ENCODE results near the gene ROR1. TPM values are rescaled to one million over a fixed set of nuclear protein-coding genes. Genes with fewer than 3 reads are reported as not detected.

ROR1 gene
- total RNA-seq, 1 experiment from 2014 or later = 56.3 TPM

DNA sequence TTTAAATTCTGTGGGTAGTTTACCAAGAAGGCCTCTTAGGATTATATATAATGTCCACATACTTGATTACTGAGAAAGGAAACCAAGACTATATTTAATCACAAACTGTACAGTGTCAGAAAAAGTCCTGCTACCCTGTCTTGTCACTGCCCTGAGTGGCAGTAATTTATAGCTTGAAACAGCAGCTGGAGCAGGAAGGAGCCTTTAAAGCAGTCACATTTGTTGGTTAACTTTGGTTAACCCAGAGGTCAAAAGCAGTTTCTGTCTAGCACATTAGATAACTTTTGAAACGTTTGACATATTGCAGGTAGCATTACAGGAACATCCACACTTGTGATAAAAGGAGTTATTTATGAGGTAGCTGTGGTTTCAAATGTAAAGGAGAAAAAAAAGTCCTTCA, 161.7 kb downstream of the ROR1 start:
- Mint-ChIP-seq H3K27me3 (ENCODE audit: low read depth) (no peaks in the 10 kb centered on the region), H3K9me3 (no peaks in the 10 kb centered on the region), H3K36me3 (no peaks in the 10 kb centered on the region), H3K4me1 (peaks cover 7% of the 10 kb centered on the region), H3K4me3 (no peak overlapping the region), H3K27ac (no peak overlapping the region)
- ATAC-seq = no peak
- no peak for DNase-seq (ENCODE audit: low spot score)
- ChIA-PET CTCF (interaction anchor here (0.9 to 4.8 kb wide), 7 partner anchors 14 to 244 kb away, joined by 3 to 23 read pairs (median 3); no protein-coding TSS in a partner anchor), POLR2A (no interaction called here)
- no peak for TF ChIP-seq ZNF232 (CRISPR knock-in tag; IDR thresholded peaks at IDR 0.05)
- no peak for TF ChIP-seq ZNF121 (CRISPR knock-in tag; IDR thresholded peaks at IDR 0.05)
- TF ChIP-seq HMGA2 (CRISPR knock-in tag; IDR thresholded peaks at IDR 0.05) = no peak
- TF ChIP-seq, protein P1, sequence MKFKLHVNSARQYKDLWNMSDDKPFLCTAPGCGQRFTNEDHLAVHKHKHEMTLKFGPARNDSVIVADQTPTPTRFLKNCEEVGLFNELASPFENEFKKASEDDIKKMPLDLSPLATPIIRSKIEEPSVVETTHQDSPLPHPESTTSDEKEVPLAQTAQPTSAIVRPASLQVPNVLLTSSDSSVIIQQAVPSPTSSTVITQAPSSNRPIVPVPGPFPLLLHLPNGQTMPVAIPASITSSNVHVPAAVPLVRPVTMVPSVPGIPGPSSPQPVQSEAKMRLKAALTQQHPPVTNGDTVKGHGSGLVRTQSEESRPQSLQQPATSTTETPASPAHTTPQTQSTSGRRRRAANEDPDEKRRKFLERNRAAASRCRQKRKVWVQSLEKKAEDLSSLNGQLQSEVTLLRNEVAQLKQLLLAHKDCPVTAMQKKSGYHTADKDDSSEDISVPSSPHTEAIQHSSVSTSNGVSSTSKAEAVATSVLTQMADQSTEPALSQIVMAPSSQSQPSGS (CRISPR knock-in tag; IDR thresholded peaks at IDR 0.05; ENCODE audit: borderline replicate concordance, low read depth) = no peak
- TF ChIP-seq ZNF423 (CRISPR knock-in tag; IDR thresholded peaks at IDR 0.05) = no peak
- TF ChIP-seq SP1 (CRISPR knock-in tag; conservative IDR thresholded peaks at IDR 0.05) = no peak
- TF ChIP-seq, protein P2, sequence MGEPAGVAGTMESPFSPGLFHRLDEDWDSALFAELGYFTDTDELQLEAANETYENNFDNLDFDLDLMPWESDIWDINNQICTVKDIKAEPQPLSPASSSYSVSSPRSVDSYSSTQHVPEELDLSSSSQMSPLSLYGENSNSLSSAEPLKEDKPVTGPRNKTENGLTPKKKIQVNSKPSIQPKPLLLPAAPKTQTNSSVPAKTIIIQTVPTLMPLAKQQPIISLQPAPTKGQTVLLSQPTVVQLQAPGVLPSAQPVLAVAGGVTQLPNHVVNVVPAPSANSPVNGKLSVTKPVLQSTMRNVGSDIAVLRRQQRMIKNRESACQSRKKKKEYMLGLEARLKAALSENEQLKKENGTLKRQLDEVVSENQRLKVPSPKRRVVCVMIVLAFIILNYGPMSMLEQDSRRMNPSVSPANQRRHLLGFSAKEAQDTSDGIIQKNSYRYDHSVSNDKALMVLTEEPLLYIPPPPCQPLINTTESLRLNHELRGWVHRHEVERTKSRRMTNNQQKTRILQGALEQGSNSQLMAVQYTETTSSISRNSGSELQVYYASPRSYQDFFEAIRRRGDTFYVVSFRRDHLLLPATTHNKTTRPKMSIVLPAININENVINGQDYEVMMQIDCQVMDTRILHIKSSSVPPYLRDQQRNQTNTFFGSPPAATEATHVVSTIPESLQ (CRISPR knock-in tag; IDR thresholded peaks at IDR 0.05) = no peak

DNA sequence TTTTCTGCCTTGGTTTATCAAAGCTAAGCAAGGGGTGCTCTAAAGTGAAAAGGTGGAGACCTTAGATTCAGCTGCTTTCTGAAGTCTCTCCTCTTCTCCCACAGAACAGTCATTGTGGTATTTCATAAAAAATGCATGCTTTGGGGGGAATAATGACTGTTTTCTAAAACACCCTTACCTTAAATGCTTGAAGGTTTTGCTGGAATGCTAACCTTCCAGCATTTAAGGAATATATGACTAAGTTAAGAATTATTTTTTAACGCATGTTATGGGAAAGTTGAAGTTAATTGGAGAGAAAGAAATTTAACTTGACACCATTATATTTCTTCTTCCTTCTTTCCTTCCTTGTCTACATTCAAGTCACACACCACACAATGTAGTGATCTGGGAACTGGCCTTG, 162.5 kb downstream of the ROR1 start:
- no peak for ATAC-seq
- Mint-ChIP-seq H3K4me1 (peaks cover 3% of the 10 kb centered on the region; the same call in 1 of the 2 replicates), H3K36me3 (no peaks in the 10 kb centered on the region), H3K27me3 (ENCODE audit: low read depth) (no peaks in the 10 kb centered on the region), H3K27ac (no peak overlapping the region), H3K4me3 (no peak overlapping the region), H3K9me3 (no peaks in the 10 kb centered on the region)
- CTCF ChIA-PET = interaction anchor here (1.1 to 4.8 kb wide), 3 partner anchors 15 to 244 kb away, joined by 3 to 23 read pairs (median 4); no protein-coding TSS in a partner anchor
- no peak for DNase-seq (ENCODE audit: low spot score)
- TF ChIP-seq SP1 (CRISPR knock-in tag; conservative IDR thresholded peaks at IDR 0.05) (no peak), GTF2I (CRISPR knock-in tag; conservative IDR thresholded peaks at IDR 0.05) (no peak), GABPB1 (CRISPR knock-in tag; IDR thresholded peaks at IDR 0.05) (no peak), FOXP1 (CRISPR knock-in tag; IDR thresholded peaks at IDR 0.05; ENCODE audit: borderline replicate concordance) (no peak), RORB (CRISPR knock-in tag; IDR thresholded peaks at IDR 0.05) (no peak), JUN (CRISPR knock-in tag; IDR thresholded peaks at IDR 0.05) (no peak), ZNF232 (CRISPR knock-in tag; IDR thresholded peaks at IDR 0.05) (no peak), NFYB (CRISPR knock-in tag; conservative IDR thresholded peaks at IDR 0.05; ENCODE audit: low read depth) (no peak), TP53 (CRISPR knock-in tag; IDR thresholded peaks at IDR 0.05) (no peak), ZNF219 (CRISPR knock-in tag; IDR thresholded peaks at IDR 0.05; ENCODE audit: borderline replicate concordance) (no peak), RELA (CRISPR knock-in tag; IDR thresholded peaks at IDR 0.05; ENCODE audit: borderline replicate concordance) (no peak), HMGA2 (CRISPR knock-in tag; IDR thresholded peaks at IDR 0.05) (no peak)
- TF ChIP-seq, protein P3, sequence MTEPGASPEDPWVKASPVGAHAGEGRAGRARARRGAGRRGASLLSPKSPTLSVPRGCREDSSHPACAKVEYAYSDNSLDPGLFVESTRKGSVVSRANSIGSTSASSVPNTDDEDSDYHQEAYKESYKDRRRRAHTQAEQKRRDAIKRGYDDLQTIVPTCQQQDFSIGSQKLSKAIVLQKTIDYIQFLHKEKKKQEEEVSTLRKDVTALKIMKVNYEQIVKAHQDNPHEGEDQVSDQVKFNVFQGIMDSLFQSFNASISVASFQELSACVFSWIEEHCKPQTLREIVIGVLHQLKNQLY (CRISPR knock-in tag; IDR thresholded peaks at IDR 0.05) = no peak
- TF ChIP-seq, protein P4, sequence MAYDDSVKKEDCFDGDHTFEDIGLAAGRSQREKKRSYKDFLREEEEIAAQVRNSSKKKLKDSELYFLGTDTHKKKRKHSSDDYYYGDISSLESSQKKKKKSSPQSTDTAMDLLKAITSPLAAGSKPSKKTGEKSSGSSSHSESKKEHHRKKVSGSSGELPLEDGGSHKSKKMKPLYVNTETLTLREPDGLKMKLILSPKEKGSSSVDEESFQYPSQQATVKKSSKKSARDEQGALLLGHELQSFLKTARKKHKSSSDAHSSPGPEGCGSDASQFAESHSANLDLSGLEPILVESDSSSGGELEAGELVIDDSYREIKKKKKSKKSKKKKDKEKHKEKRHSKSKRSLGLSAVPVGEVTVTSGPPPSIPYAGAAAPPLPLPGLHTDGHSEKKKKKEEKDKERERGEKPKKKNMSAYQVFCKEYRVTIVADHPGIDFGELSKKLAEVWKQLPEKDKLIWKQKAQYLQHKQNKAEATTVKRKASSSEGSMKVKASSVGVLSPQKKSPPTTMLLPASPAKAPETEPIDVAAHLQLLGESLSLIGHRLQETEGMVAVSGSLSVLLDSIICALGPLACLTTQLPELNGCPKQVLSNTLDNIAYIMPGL (CRISPR knock-in tag; IDR thresholded peaks at IDR 0.05) = no peak
- TF ChIP-seq, protein P5, sequence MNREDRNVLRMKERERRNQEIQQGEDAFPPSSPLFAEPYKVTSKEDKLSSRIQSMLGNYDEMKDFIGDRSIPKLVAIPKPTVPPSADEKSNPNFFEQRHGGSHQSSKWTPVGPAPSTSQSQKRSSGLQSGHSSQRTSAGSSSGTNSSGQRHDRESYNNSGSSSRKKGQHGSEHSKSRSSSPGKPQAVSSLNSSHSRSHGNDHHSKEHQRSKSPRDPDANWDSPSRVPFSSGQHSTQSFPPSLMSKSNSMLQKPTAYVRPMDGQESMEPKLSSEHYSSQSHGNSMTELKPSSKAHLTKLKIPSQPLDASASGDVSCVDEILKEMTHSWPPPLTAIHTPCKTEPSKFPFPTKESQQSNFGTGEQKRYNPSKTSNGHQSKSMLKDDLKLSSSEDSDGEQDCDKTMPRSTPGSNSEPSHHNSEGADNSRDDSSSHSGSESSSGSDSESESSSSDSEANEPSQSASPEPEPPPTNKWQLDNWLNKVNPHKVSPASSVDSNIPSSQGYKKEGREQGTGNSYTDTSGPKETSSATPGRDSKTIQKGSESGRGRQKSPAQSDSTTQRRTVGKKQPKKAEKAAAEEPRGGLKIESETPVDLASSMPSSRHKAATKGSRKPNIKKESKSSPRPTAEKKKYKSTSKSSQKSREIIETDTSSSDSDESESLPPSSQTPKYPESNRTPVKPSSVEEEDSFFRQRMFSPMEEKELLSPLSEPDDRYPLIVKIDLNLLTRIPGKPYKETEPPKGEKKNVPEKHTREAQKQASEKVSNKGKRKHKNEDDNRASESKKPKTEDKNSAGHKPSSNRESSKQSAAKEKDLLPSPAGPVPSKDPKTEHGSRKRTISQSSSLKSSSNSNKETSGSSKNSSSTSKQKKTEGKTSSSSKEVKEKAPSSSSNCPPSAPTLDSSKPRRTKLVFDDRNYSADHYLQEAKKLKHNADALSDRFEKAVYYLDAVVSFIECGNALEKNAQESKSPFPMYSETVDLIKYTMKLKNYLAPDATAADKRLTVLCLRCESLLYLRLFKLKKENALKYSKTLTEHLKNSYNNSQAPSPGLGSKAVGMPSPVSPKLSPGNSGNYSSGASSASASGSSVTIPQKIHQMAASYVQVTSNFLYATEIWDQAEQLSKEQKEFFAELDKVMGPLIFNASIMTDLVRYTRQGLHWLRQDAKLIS (CRISPR knock-in tag; IDR thresholded peaks at IDR 0.05; ENCODE audit: borderline replicate concordance) = no peak
- TF ChIP-seq, protein P6, sequence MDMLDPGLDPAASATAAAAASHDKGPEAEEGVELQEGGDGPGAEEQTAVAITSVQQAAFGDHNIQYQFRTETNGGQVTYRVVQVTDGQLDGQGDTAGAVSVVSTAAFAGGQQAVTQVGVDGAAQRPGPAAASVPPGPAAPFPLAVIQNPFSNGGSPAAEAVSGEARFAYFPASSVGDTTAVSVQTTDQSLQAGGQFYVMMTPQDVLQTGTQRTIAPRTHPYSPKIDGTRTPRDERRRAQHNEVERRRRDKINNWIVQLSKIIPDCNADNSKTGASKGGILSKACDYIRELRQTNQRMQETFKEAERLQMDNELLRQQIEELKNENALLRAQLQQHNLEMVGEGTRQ (CRISPR knock-in tag; IDR thresholded peaks at IDR 0.05) = no peak
- TF ChIP-seq, protein P2 (CRISPR knock-in tag; IDR thresholded peaks at IDR 0.05) = no peak
- TF ChIP-seq, protein P7, sequence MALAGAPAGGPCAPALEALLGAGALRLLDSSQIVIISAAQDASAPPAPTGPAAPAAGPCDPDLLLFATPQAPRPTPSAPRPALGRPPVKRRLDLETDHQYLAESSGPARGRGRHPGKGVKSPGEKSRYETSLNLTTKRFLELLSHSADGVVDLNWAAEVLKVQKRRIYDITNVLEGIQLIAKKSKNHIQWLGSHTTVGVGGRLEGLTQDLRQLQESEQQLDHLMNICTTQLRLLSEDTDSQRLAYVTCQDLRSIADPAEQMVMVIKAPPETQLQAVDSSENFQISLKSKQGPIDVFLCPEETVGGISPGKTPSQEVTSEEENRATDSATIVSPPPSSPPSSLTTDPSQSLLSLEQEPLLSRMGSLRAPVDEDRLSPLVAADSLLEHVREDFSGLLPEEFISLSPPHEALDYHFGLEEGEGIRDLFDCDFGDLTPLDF (CRISPR knock-in tag; IDR thresholded peaks at IDR 0.05) = no peak
- POLR2A ChIA-PET = no interaction called here
